CD14-positive monocyte (primary cell): ENCODE measurements around the gene FAM181A. TPM values are rescaled to one million over a fixed set of nuclear protein-coding genes. Genes with fewer than 3 reads are reported as not detected.

Experiments
- DNase-seq, 3 donors: peaks; one replicate each; pipeline ENCODE4 v3.0.0-alpha.2; 2011 to 2022
- H2AFZ ChIP-seq: 2 replicates; pipeline ENCODE4 v1.6.0; 2012; ENCODE audit warnings: mild to moderate bottlenecking, low read depth, low read length, inconsistent platforms; ENCODE audit not compliant: insufficient read depth, poor library complexity, severe bottlenecking
- H3K27ac ChIP-seq, 2 donors: 1 replicate in 1 of 2; 2 replicates in 1 of 2; pipeline ENCODE4 v1.5.1; 2012 to 2013; ENCODE audit warnings: low read length in 2 of 2, control low read depth in 1 of 2, inconsistent platforms in 1 of 2, low read depth in 1 of 2, mild to moderate bottlenecking in 1 of 2
- H3K27me3 ChIP-seq, 2 donors: one replicate each; pipeline versions ENCODE4 v1.6.0 to v1.6.1; 2011 to 2013; ENCODE audit warnings: low read length in 2 of 2; ENCODE audit not compliant: control insufficient read depth in 2 of 2, insufficient read depth in 2 of 2
- H3K36me3 ChIP-seq, 2 donors: replicated peaks in 1 of 2; 1 replicate in 1 of 2; 2 replicates in 1 of 2; pipeline versions ENCODE4 v1.5.1 to v1.6.1; 2012 to 2013; ENCODE audit warnings: low read length in 2 of 2, control low read depth in 1 of 2, inconsistent platforms in 1 of 2, mild to moderate bottlenecking in 1 of 2; ENCODE audit not compliant: insufficient read depth in 2 of 2, control insufficient read depth in 1 of 2
- H3K4me1 ChIP-seq, 2 donors: 1 replicate in 1 of 2; 2 replicates in 1 of 2; pipeline versions ENCODE4 v1.5.1 to v1.6.1; 2012 to 2013; ENCODE audit warnings: low read length in 2 of 2, control low read depth in 1 of 2, inconsistent platforms in 1 of 2, mild to moderate bottlenecking in 1 of 2, moderate library complexity in 1 of 2; ENCODE audit not compliant: insufficient read depth in 2 of 2, control insufficient read depth in 1 of 2
- H3K4me2 ChIP-seq: replicated peaks from 2 replicates; pipeline ENCODE3; 2012; ENCODE audit warnings: low read length, moderate library complexity, mild to moderate bottlenecking; ENCODE audit not compliant: poor library complexity, severe bottlenecking; ENCODE audit errors: extremely low read depth
- H3K4me3 ChIP-seq, 3 experiments: fragments of 200-600 bp in 1 of 3; sonication (generic) in 1 of 3; replicated peaks in 1 of 3; 1 replicate in 2 of 3; 2 replicates in 1 of 3; pipeline ENCODE4 v1.5.1; 2011 to 2013; ENCODE audit warnings: low read length in 3 of 3, mild to moderate bottlenecking in 3 of 3, control low read depth in 2 of 3, low read depth in 2 of 3, inconsistent platforms in 1 of 3, moderate library complexity in 1 of 3
- H3K79me2 ChIP-seq: 2 replicates; pipeline ENCODE4 v1.6.0; 2012; ENCODE audit warnings: mild to moderate bottlenecking, control low read depth, inconsistent platforms, low read length, moderate library complexity; ENCODE audit not compliant: insufficient read depth
- H3K9ac ChIP-seq: 2 replicates; pipeline ENCODE4 v1.6.0; 2017; ENCODE audit warnings: low read length, mild to moderate bottlenecking; ENCODE audit not compliant: insufficient read depth, poor library complexity, severe bottlenecking
- H3K9me3 ChIP-seq, 2 donors: replicated peaks in 1 of 2; 1 replicate in 1 of 2; 2 replicates in 1 of 2; pipeline versions ENCODE4 v1.5.1 to v1.6.1; 2012 to 2013; ENCODE audit warnings: low read length in 2 of 2, control low read depth in 1 of 2; ENCODE audit not compliant: control insufficient read depth in 1 of 2, insufficient read depth in 1 of 2
- H4K20me1 ChIP-seq: 2 replicates; pipeline ENCODE4 v1.6.0; 2012; ENCODE audit warnings: mild to moderate bottlenecking, low read length, control low read depth, moderate library complexity; ENCODE audit not compliant: insufficient read depth
- H3K27ac Mint-ChIP-seq, 7 donors: one replicate each; pipeline ENCODE4 v1.8.0; 2020; ENCODE audit warnings: mild to moderate bottlenecking in 7 of 7, mixed read lengths in 7 of 7, moderate library complexity in 6 of 7, inconsistent platforms in 2 of 7
- H3K27me3 Mint-ChIP-seq, 3 donors: one replicate each; pipeline ENCODE4 v1.8.0; 2021 to 2022; ENCODE audit warnings: low read depth in 3 of 3, mild to moderate bottlenecking in 3 of 3, mixed read lengths in 3 of 3, moderate library complexity in 3 of 3, inconsistent platforms in 1 of 3
- H3K36me3 Mint-ChIP-seq, 2 donors: one replicate each; pipeline ENCODE4 v1.8.0; 2020; ENCODE audit warnings: mixed read lengths in 2 of 2, inconsistent platforms in 1 of 2, mild to moderate bottlenecking in 1 of 2
- H3K4me1 Mint-ChIP-seq: one replicate; pipeline ENCODE4 v1.8.0; 2020; ENCODE audit warnings: mild to moderate bottlenecking, mixed read lengths
- H3K4me3 Mint-ChIP-seq, 2 donors: one replicate each; pipeline ENCODE4 v1.8.0; 2020; ENCODE audit warnings: mild to moderate bottlenecking in 2 of 2, mixed read lengths in 2 of 2, moderate library complexity in 1 of 2
- H3K9me3 Mint-ChIP-seq, 7 donors: one replicate each; pipeline ENCODE4 v1.8.0; 2020 to 2022; ENCODE audit warnings: mixed read lengths in 7 of 7, mild to moderate bottlenecking in 6 of 7, moderate library complexity in 6 of 7, inconsistent platforms in 2 of 7
- CTCF ChIP-seq: fragments of 200-600 bp; IDR thresholded peaks from one replicate; pipeline ENCODE4 v1.8.0; 2022; ENCODE audit warnings: antibody characterized with exemption, mild to moderate bottlenecking
- WGBS: methylation state at CpG from one replicate; pipeline ENCODE4 v1.1.5; 2013; ENCODE audit warnings: missing lambda C conversion rate; ENCODE audit not compliant: insufficient coverage; 5-methylcytosine and 5-hydroxymethylcytosine counted together
- intact Hi-C, 2 donors: fragments of 100-400 bp; cut with micrococcal nuclease; formaldehyde crosslinking; loops; one replicate each; pipeline versions ENCODE4 v1.15.0 to v1.15.1; 2023
- polyA plus RNA-seq, 3 donors: library from polyadenylated mRNA; depleted of rRNA in 1 of 3; unstranded in 2 of 3; stranded (reverse) in 1 of 3; fragments of 300-500 nt in 2 of 3; fragments of >200 nt in 1 of 3; fragmentation: Illumina TruSeq in 2 of 3; gene quantifications; 1 replicate in 2 of 3; 2 replicates in 1 of 3; pipeline ENCODE4 v1.2.3, GENCODE V29; 2012 to 2021

Gene FAM181A
- polyA plus RNA-seq, 3 donors: not detected

- DNase-seq: no peak
Observed at GRCh38 chr14:93895023-93895604, 32.0 kb upstream of the FAM181A start.

GRCh38 chr14:93897476-93897845 lies 29.7 kb upstream of the FAM181A start:
- H3K36me3 Mint-ChIP-seq: no peaks in the 10 kb centered on the region
- TF ChIP-seq CTCF: no peak
- DNase-seq: no peak
- no peaks in the 10 kb centered on the region for H3K4me1 Mint-ChIP-seq
- H3K27me3 ChIP-seq: no peaks in the 10 kb centered on the region
- H4K20me1 ChIP-seq: no peaks in the 10 kb centered on the region
- H3K27ac Mint-ChIP-seq: no peak overlapping the region
- H3K9ac ChIP-seq: no peak overlapping the region
- no peak overlapping the region for H3K4me2 ChIP-seq
- intact Hi-C loops: no loop called here
- peaks cover 0 to 16% (median 5%) of the 10 kb centered on the region in 7 donors for H3K9me3 Mint-ChIP-seq
- 89% methylated on average over 5 of the region's 5 CpGs for WGBS
- H3K27ac ChIP-seq: no peak overlapping the region
- H3K4me3 ChIP-seq: no peak overlapping the region
- H3K36me3 ChIP-seq: no peaks in the 10 kb centered on the region
- H3K27me3 Mint-ChIP-seq: peaks cover 3 to 5% (median 5%) of the 10 kb centered on the region in 3 donors
- H3K79me2 ChIP-seq: no peaks in the 10 kb centered on the region
- no peaks in the 10 kb centered on the region for H3K4me1 ChIP-seq
- peaks cover 0 to 9% of the 10 kb centered on the region in 2 donors for H3K9me3 ChIP-seq
- H3K4me3 Mint-ChIP-seq: no peak overlapping the region
- H2AFZ ChIP-seq: no peak overlapping the region

More at GRCh38 chr14:93895023-93895604, 32.0 kb upstream of the FAM181A start:
- no peak for TF ChIP-seq CTCF
- H3K36me3 ChIP-seq: no peaks in the 10 kb centered on the region
- Mint-ChIP-seq H3K4me1 (no peaks in the 10 kb centered on the region), H3K27me3 (peaks cover 7 to 11% (median 8%) of the 10 kb centered on the region in 3 donors), H3K4me3 (no peak overlapping the region), H3K36me3 (no peaks in the 10 kb centered on the region), H3K9me3 (peaks cover 0 to 9% (median 0%) of the 10 kb centered on the region in 7 donors), H3K27ac (no peak overlapping the region)
- peaks cover 0 to under 1% of the 10 kb centered on the region in 2 donors for H3K9me3 ChIP-seq
- no peaks in the 10 kb centered on the region for H3K79me2 ChIP-seq
- H3K4me3 ChIP-seq: no peak overlapping the region
- 98% methylated on average over 8 of the region's 9 CpGs for WGBS
- no peaks in the 10 kb centered on the region for H3K4me1 ChIP-seq
- H4K20me1 ChIP-seq: no peaks in the 10 kb centered on the region
- H3K9ac ChIP-seq: no peak overlapping the region
- no peak overlapping the region for H3K4me2 ChIP-seq
- intact Hi-C loops: no loop called here
- no peak overlapping the region for H3K27ac ChIP-seq
- H3K27me3 ChIP-seq: peaks cover 0 to 3% of the 10 kb centered on the region in 2 donors
- no peak overlapping the region for H2AFZ ChIP-seq
